Spleen (tissue), 11 donors: ENCODE measurements around the gene MATN1. TPM values are rescaled to one million over a fixed set of nuclear protein-coding genes. Genes with fewer than 3 reads are reported as not detected.

Source experiments
- microRNA-seq, 3 donors: library from miRNA; unstranded; fragments of <30 nt; microRNA quantifications; one replicate each; pipeline versions ENCODE4 to v1.1.0, GENCODE V29; 2019 to 2020
- polyA plus RNA-seq, 3 donors: library from polyadenylated mRNA; stranded (reverse); fragments of 200-250 nt; gene quantifications; one replicate each; pipeline ENCODE4 v1.2.1, GENCODE V29; 2013
- small RNA-seq, 4 donors: library from RNA; depleted of rRNA; stranded (forward); fragments of <200 nt; gene quantifications; one replicate each; pipeline ENCODE3, GENCODE V24; 2016
- total RNA-seq, 7 donors: library from RNA; depleted of rRNA in 3 of 7; stranded (reverse); fragments of >200 nt in 3 of 7; fragmentation: NEBNext Ultra II Directional in 4 of 7; extraction: Animal tissue kit (Norgen Biotek cat#: 25700) in 4 of 7; gene quantifications; one replicate each; pipeline versions ENCODE4 v1.1.0 to v1.2.1, GENCODE V29; 2016 to 2021
- donor health status: healthy with polysubstance abuse.
- donor health status: DM: no; HTN: no; CAD: no; lungs with moderate emphysema.
- donor health status: DM: no; HTN: no; CAD: no.
- donor health status: Bipolar disorder and iron deficiency.
- donor health status: healthy.
- donor health status: DM: no; HTN: no; CAD: no.
- donor health status: DM: yes; HTN: yes; CAD: no.

Gene MATN1
- total and polyA plus RNA-seq, 10 donors: 0.04 to 1.1 (median 0.54) TPM; not detected in 1

Small RNA genes within 50 kb of the gene (microRNA-seq; reads per million reads assigned to microRNA genes)
- gene MIR4420: 0 to 1.1 (median 0) reads per million in 3 donors

Small RNA genes within 50 kb of the gene (small RNA-seq; reads per million reads assigned to genes)
- 0 to 0.68 (median 0.10) reads per million in 4 donors for gene MIR4420

Other genes starting within 250 kb of the MATN1 start
- 100 to 1,000 TPM; 473 to 747 (median 586) TPM for gene LAPTM5, start 34.2 kb upstream of the MATN1 start, total RNA-seq
- 100 to 1,000 TPM; 419 to 691 (median 502) TPM for gene LAPTM5, start 34.2 kb upstream of the MATN1 start, polyA plus RNA-seq
- 100 to 1,000 TPM; 134 to 347 (median 175) TPM for gene SDC3, start 185.2 kb upstream of the MATN1 start, total RNA-seq
- gene SDC3, start 185.2 kb upstream of the MATN1 start, polyA plus RNA-seq: 10 to 100 TPM in 2 of 3 donors, 1 to 10 TPM in 1; 8.0 to 43.5 (median 14.5) TPM